ENCODE results near the gene PRAMEF12. TPM values are rescaled to one million over a fixed set of nuclear protein-coding genes. Genes with fewer than 3 reads are reported as not detected.

The PRAMEF12 gene
- total RNA-seq, 3 donors from 2014 or later, result not detected

DNA sequence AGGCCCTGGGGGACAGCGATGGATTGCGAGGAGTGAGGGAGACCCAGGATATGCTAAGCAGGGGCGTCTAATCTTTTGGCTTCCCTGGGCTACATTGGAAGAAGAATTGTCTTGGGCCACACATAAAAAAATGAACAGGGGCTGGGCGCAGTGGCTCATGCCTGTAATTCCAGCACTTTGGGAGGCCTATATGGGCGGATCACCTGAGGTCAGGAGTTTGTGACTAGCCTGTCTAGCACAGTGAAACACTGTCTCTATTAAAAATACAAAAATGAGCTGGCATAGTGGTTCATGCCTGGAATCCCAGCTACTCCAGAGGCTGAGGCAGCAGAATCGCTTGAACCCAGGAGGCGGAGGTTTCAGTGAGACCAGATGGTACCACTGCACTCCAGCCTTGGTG lies 10.8 kb upstream of the PRAMEF12 start:
- H3K4me3 ChIP-seq, result no peak overlapping the region
- H3K27me3 ChIP-seq, result no peaks in the 10 kb centered on the region
- H3K27ac ChIP-seq, result no peak overlapping the region
- H3K4me1 ChIP-seq, result no peaks in the 10 kb centered on the region
- intact Hi-C loops (cut with DNase I; ENCODE audit: low total_unique reads), result no loop called here
- no peaks in the 10 kb centered on the region for H3K36me3 ChIP-seq
- DNase-seq (ENCODE audit: low spot score in 2 of 2), result no peak
- H3K9me3 ChIP-seq, result no peaks in the 10 kb centered on the region
- no peak for TF ChIP-seq POLR2AphosphoS5 (IDR thresholded peaks at IDR 0.05)
- TF ChIP-seq, protein P1, sequence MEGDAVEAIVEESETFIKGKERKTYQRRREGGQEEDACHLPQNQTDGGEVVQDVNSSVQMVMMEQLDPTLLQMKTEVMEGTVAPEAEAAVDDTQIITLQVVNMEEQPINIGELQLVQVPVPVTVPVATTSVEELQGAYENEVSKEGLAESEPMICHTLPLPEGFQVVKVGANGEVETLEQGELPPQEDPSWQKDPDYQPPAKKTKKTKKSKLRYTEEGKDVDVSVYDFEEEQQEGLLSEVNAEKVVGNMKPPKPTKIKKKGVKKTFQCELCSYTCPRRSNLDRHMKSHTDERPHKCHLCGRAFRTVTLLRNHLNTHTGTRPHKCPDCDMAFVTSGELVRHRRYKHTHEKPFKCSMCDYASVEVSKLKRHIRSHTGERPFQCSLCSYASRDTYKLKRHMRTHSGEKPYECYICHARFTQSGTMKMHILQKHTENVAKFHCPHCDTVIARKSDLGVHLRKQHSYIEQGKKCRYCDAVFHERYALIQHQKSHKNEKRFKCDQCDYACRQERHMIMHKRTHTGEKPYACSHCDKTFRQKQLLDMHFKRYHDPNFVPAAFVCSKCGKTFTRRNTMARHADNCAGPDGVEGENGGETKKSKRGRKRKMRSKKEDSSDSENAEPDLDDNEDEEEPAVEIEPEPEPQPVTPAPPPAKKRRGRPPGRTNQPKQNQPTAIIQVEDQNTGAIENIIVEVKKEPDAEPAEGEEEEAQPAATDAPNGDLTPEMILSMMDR (IDR thresholded peaks at IDR 0.05), result no peak

DNA sequence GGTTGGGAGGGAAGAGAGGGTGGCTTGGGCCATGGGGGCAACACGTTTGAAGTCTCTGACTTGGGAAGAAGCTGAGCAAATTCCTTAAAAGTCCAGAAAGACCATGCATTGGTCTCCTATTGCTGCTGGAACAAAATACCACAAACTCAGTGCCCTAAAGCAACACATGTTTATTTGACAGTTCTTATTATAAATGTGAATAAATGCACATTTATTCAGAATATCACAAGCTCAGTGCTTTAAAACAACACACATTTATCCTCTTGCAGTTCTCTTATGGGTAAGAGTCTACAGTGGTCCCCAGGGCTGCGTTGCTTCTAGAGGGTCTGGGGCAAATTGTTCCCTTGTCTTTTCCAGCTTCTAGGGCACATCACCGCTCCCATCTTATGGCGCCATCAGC lies 10.1 kb upstream of the PRAMEF12 start:
- H3K27ac ChIP-seq, result no peak overlapping the region
- no peaks in the 10 kb centered on the region for H3K36me3 ChIP-seq
- DNase-seq (ENCODE audit: low spot score in 2 of 2), result no peak
- H3K4me3 ChIP-seq, result no peak overlapping the region
- H3K27me3 ChIP-seq, result no peaks in the 10 kb centered on the region
- no peak for TF ChIP-seq POLR2AphosphoS5 (IDR thresholded peaks at IDR 0.05)
- TF ChIP-seq POLR2A (IDR thresholded peaks at IDR 0.05), result no peak
- TF ChIP-seq, protein P1 (IDR thresholded peaks at IDR 0.05), result no peak
- intact Hi-C loops (cut with DNase I; ENCODE audit: low total_unique reads), result no loop called here
- H3K9me3 ChIP-seq, result no peaks in the 10 kb centered on the region
- no peaks in the 10 kb centered on the region for H3K4me1 ChIP-seq

DNA sequence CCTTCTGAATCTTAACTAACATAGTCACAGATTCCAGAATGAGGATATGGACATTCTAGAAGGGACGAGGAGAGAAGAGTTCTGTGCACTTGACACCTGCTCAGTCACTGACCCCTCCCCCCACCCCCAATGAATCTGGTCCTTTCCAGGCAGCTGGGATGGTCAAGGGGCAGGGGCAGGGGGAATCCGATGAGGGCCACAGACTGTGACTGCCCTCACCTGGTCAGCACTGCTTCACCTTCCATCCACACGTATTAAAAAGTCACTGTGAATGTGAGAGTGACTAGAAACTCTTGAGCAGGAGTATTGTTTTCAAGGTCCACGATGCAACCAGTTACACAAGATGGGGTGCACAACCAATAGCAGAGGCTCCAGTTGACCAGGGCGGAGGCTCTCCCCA lies 9.5 kb upstream of the PRAMEF12 start:
- no peak for DNase-seq (ENCODE audit: low spot score in 2 of 2)
- no peaks in the 10 kb centered on the region for H3K9me3 ChIP-seq
- H3K4me1 ChIP-seq, result no peaks in the 10 kb centered on the region
- no peaks in the 10 kb centered on the region for H3K36me3 ChIP-seq
- TF ChIP-seq POLR2A (IDR thresholded peaks at IDR 0.05) (no peak), POLR2AphosphoS5 (IDR thresholded peaks at IDR 0.05) (no peak)
- TF ChIP-seq, protein P1 (IDR thresholded peaks at IDR 0.05), result no peak
- intact Hi-C loops (cut with DNase I; ENCODE audit: low total_unique reads), result no loop called here
- no peaks in the 10 kb centered on the region for H3K27me3 ChIP-seq
- no peak overlapping the region for H3K27ac ChIP-seq
- no peak overlapping the region for H3K4me3 ChIP-seq

DNA sequence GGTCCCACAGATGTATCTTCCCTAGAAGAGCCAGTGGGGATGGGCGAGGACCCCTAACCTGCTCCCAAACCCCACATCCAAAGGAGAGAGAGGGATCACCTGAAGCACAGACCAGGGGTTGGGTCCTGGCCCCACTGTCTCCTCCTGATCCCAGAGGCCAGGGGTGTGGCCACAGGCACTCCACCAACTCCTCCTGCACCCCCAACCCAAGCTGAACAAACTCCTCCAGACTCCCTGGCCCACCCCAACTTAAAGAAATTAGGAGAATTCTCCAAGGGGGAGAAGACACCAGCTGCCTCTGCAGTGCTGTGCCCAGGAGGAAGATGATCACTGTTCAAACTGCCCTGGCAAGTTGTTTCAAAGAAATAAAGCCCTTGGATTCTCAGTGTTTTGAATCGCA lies 4.5 kb upstream of the PRAMEF12 start:
- Histone ChIP-seq H3K9me3 (no peaks in the 10 kb centered on the region), H3K36me3 (no peaks in the 10 kb centered on the region), H3K27ac (no peak overlapping the region), H3K4me3 (no peak overlapping the region), H3K4me1 (no peaks in the 10 kb centered on the region), H3K27me3 (no peaks in the 10 kb centered on the region)
- TF ChIP-seq POLR2A (IDR thresholded peaks at IDR 0.05), result no peak
- TF ChIP-seq, protein P1 (IDR thresholded peaks at IDR 0.05), result no peak
- no peak for TF ChIP-seq POLR2AphosphoS5 (IDR thresholded peaks at IDR 0.05)
- intact Hi-C loops (cut with DNase I; ENCODE audit: low total_unique reads), result no loop called here
- no peak for DNase-seq (ENCODE audit: low spot score in 2 of 2)

DNA sequence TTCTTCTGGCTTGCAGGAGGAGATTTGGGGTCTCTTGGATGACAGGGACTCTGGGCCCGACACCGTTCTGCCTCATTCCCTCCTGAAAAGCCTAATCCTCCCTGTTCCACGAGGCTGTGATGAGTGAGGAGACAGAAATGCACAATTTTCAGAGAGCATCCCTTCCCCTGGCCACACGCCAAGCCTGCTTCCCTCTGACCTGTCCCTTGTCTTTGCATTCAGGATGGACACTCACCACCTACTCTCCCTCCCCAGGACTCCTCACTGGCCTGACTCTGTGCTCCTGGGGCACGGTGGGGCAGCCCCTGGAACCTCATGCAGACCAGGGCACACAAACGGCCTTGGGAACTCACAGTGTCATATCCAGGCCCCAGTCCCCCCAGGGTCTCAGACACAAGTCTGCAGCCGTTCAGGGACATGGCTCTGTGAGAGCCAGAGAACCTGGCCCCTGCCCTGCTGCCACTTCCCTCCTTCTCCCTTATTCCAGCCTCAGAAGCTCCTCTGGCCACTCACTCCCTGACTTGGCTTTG lies 3.5 kb upstream of the PRAMEF12 start:
- intact Hi-C loops (cut with DNase I; ENCODE audit: low total_unique reads), result no loop called here
- no peak for DNase-seq (ENCODE audit: low spot score in 2 of 2)
- no peak overlapping the region for H3K27ac ChIP-seq
- H3K4me3 ChIP-seq, result no peak overlapping the region
- no peaks in the 10 kb centered on the region for H3K27me3 ChIP-seq
- no peaks in the 10 kb centered on the region for H3K36me3 ChIP-seq
- TF ChIP-seq POLR2AphosphoS5 (IDR thresholded peaks at IDR 0.05) (no peak), POLR2A (IDR thresholded peaks at IDR 0.05) (no peak)
- TF ChIP-seq, protein P1 (IDR thresholded peaks at IDR 0.05), result no peak
- no peaks in the 10 kb centered on the region for H3K4me1 ChIP-seq
- H3K9me3 ChIP-seq, result no peaks in the 10 kb centered on the region
